SK-N-SH treated with all-trans-retinoic acid at 6 μM for 48 hours (cell line): ENCODE data around the gene ARFGEF2.
A peak's percentile ranks its signal among the peaks of the same experiment; 100 is the strongest.
"Not testable (repeated sequence)": the region's sequence is repeated elsewhere in the genome, so short reads cannot be mapped to it uniquely, and the experiment has no call there.

Experiments
- ATAC-seq: fragments of 200-7000 bp; cut with Tn5 transposase; 3 replicates; pipeline ENCODE4 v1.9.1; 2020; ENCODE audit warnings: mild to moderate bottlenecking, moderate library complexity
- CREB5 ChIP-seq: fragments of 250-450 bp; sonication (Bioruptor Pico); IDR thresholded peaks from 2 replicates; pipeline ENCODE4 v1.5.1; 2020; ENCODE audit warnings: low read depth, mild to moderate bottlenecking, moderate library complexity
- CSRNP3 ChIP-seq: fragments of 250-450 bp; sonication (Bioruptor Pico); IDR thresholded peaks from 2 replicates; pipeline ENCODE4 v1.5.1; 2021; ENCODE audit warnings: mild to moderate bottlenecking, moderate library complexity
- ESRRG ChIP-seq: fragments of 250-450 bp; sonication (Bioruptor Pico); IDR thresholded peaks from 2 replicates; pipeline ENCODE4 v1.6.1; 2021; ENCODE audit warnings: mild to moderate bottlenecking
- GLIS3 ChIP-seq: fragments of 250-450 bp; sonication (Bioruptor Pico); IDR thresholded peaks from 2 replicates; pipeline ENCODE4 v1.5.0; 2020; ENCODE audit warnings: mild to moderate bottlenecking, moderate library complexity
- ISL1 ChIP-seq: fragments of 250-450 bp; sonication (Bioruptor Pico); IDR thresholded peaks from 2 replicates; pipeline ENCODE4 v2.1.2; 2022; ENCODE audit warnings: mild to moderate bottlenecking, moderate library complexity
- OSR1 ChIP-seq: fragments of 250-450 bp; sonication (Bioruptor Pico); IDR thresholded peaks from 2 replicates; pipeline ENCODE4 v1.8.0; 2022; ENCODE audit warnings: moderate library complexity, mild to moderate bottlenecking, inconsistent platforms
- PATZ1 ChIP-seq: fragments of 250-450 bp; sonication (Bioruptor Pico); IDR thresholded peaks from 2 replicates; pipeline ENCODE4 v1.8.0; 2020; ENCODE audit warnings: mild to moderate bottlenecking, moderate library complexity, borderline replicate concordance
- POU6F1 ChIP-seq: fragments of 250-450 bp; sonication (Bioruptor Pico); IDR thresholded peaks from 2 replicates; pipeline ENCODE4 v1.8.0; 2021; ENCODE audit warnings: low read depth, mild to moderate bottlenecking, moderate library complexity, borderline replicate concordance
- PPARA ChIP-seq: fragments of 250-450 bp; sonication (Bioruptor Pico); IDR thresholded peaks from 2 replicates; pipeline ENCODE4 v1.5.0; 2020; ENCODE audit warnings: mild to moderate bottlenecking, borderline replicate concordance
- RARB ChIP-seq: fragments of 250-450 bp; sonication (Bioruptor Pico); IDR thresholded peaks from 2 replicates; pipeline ENCODE4 v1.8.0; 2021; ENCODE audit warnings: mild to moderate bottlenecking, moderate library complexity
- TCF4 ChIP-seq: fragments of 250-450 bp; sonication (Bioruptor Pico); IDR thresholded peaks from 2 replicates; pipeline ENCODE4 v1.8.0; 2021; ENCODE audit warnings: mild to moderate bottlenecking, moderate library complexity, borderline replicate concordance
- TSHZ2 ChIP-seq: fragments of 250-450 bp; sonication (Bioruptor Pico); IDR thresholded peaks from 2 replicates; pipeline ENCODE4 v1.5.0; 2020; ENCODE audit warnings: mild to moderate bottlenecking, moderate library complexity
- ZC3H10 ChIP-seq: fragments of 250-450 bp; sonication (Bioruptor Pico); IDR thresholded peaks from 2 replicates; pipeline ENCODE4 v1.5.1; 2021; ENCODE audit warnings: mild to moderate bottlenecking, moderate library complexity
- ZFP3 ChIP-seq: fragments of 250-450 bp; sonication (Bioruptor Pico); IDR thresholded peaks from 2 replicates; pipeline ENCODE4 v1.5.0; 2020; ENCODE audit warnings: mild to moderate bottlenecking, moderate library complexity
- ZNF565 ChIP-seq: fragments of 450-650 bp; formaldehyde crosslinking; conservative IDR thresholded peaks from 2 replicates; pipeline ENCODE4 v1.5.0; 2020; ENCODE audit warnings: low read depth, mild to moderate bottlenecking, moderate library complexity
- ZNF8 ChIP-seq: fragments of 450-650 bp; formaldehyde crosslinking; IDR thresholded peaks from 2 replicates; pipeline ENCODE4 v1.5.0; 2020; ENCODE audit warnings: mild to moderate bottlenecking, moderate library complexity

ARFGEF2 gene

GRCh38 chr20:48975955-48976354 is 54.4 kb downstream of the ARFGEF2 start:
- no peak for TF ChIP-seq TSHZ2
- no peak for TF ChIP-seq ZNF565 (CRISPR knock-in tag)
- TF ChIP-seq RARB, result no peak
- no peak for TF ChIP-seq CREB5 (CRISPR knock-in tag)
- no peak for TF ChIP-seq ZNF8 (CRISPR knock-in tag)
- TF ChIP-seq ESRRG (CRISPR knock-in tag), result no peak
- no peak for TF ChIP-seq ISL1 (CRISPR knock-in tag)
- TF ChIP-seq TCF4 (CRISPR knock-in tag), result no peak
- no peak for TF ChIP-seq CSRNP3
- TF ChIP-seq ZC3H10, result no peak
- TF ChIP-seq, all 23 proteins: peak for 0

GRCh38 chr20:48979980-48980379 is 58.5 kb downstream of the ARFGEF2 start:
- TF ChIP-seq ZNF8 (CRISPR knock-in tag), result peak; percentile 93; the same call in 1 of the 2 replicates

More at GRCh38 chr20:48975955-48976354, 54.4 kb downstream of the ARFGEF2 start:
- ATAC-seq, result no peak

GRCh38 chr20:48983423-48984400 is 62.2 kb downstream of the ARFGEF2 start:
- no peak for TF ChIP-seq PPARA
- no peak for TF ChIP-seq GLIS3 (CRISPR knock-in tag)
- TF ChIP-seq POU6F1 (CRISPR knock-in tag), result no peak
- 0 out of 2 replicates have a peak, but pooled peaks have one; percentile 42 for TF ChIP-seq ZFP3 (CRISPR knock-in tag)
- TF ChIP-seq ZNF565 (CRISPR knock-in tag), result no peak
- peak; percentile 24; the same call in 1 of the 2 replicates for TF ChIP-seq TSHZ2
- no peak for TF ChIP-seq CSRNP3
- no peak for TF ChIP-seq ZC3H10
- 0 out of 2 replicates have a peak, but pooled peaks have one; percentile 45 for TF ChIP-seq CREB5 (CRISPR knock-in tag)
- TF ChIP-seq OSR1 (CRISPR knock-in tag), result no peak
- no peak for TF ChIP-seq PATZ1 (CRISPR knock-in tag)
- TF ChIP-seq ISL1 (CRISPR knock-in tag), result peak; percentile 64
- ATAC-seq, result peak; percentile 97

More at GRCh38 chr20:48979980-48980379, 58.5 kb downstream of the ARFGEF2 start:
- not testable (repeated sequence) for ATAC-seq
